Spleen (tissue), 11 donors: ENCODE measurements around the gene SMC1A. TPM values are rescaled to one million over a fixed set of nuclear protein-coding genes. Genes with fewer than 3 reads are reported as not detected.

Experiments
- DNase-seq: peaks from one replicate; pipeline ENCODE4 v3.0.0-alpha.2; 2020
- H3K27ac ChIP-seq, 8 donors: fragments of 200-600 bp; sonication (generic) in 7 of 8; 1 replicate in 4 of 8; 2 replicates in 4 of 8; pipeline versions ENCODE4 v1.5.0 to v1.8.0; 2016 to 2021; ENCODE audit warnings: inconsistent platforms in 4 of 8, mild to moderate bottlenecking in 4 of 8, moderate library complexity in 1 of 8
- H3K27me3 ChIP-seq, 7 donors: fragments of 200-600 bp; sonication (generic) in 6 of 7; replicated peaks in 1 of 7; 1 replicate in 4 of 7; 2 replicates in 3 of 7; pipeline versions ENCODE4 v1.5.0 to v1.8.0; 2016 to 2021; ENCODE audit warnings: inconsistent platforms in 3 of 7, mild to moderate bottlenecking in 1 of 7
- H3K36me3 ChIP-seq, 6 donors: fragments of 200-600 bp; sonication (generic) in 5 of 6; 1 replicate in 4 of 6; 2 replicates in 2 of 6; pipeline versions ENCODE4 v1.5.0 to v1.8.0; 2016 to 2021; ENCODE audit warnings: inconsistent platforms in 2 of 6
- H3K4me1 ChIP-seq, 6 donors: fragments of 200-600 bp; sonication (generic) in 5 of 6; 1 replicate in 3 of 6; 2 replicates in 3 of 6; pipeline versions ENCODE4 v1.5.0 to v1.8.0; 2016 to 2021; ENCODE audit warnings: inconsistent platforms in 3 of 6
- H3K4me3 ChIP-seq, 8 donors: fragments of 200-600 bp; sonication (generic) in 7 of 8; 1 replicate in 4 of 8; 2 replicates in 4 of 8; pipeline versions ENCODE4 v1.5.0 to v1.8.0; 2016 to 2021; ENCODE audit warnings: inconsistent platforms in 4 of 8, mild to moderate bottlenecking in 4 of 8, moderate library complexity in 2 of 8
- H3K9me3 ChIP-seq, 8 donors: fragments of 200-600 bp; sonication (generic) in 7 of 8; 1 replicate in 4 of 8; 2 replicates in 4 of 8; pipeline versions ENCODE4 v1.5.0 to v1.8.0; 2016 to 2021; ENCODE audit warnings: inconsistent platforms in 4 of 8
- CTCF ChIP-seq, 11 experiments: fragments of 200-600 bp in 7 of 11; fragments of 450-650 bp in 4 of 11; sonication (generic) in 4 of 11; IDR thresholded peaks in 8 of 11; conservative IDR thresholded peaks in 3 of 11; 1 replicate in 7 of 11; 2 replicates in 4 of 11; pipeline versions ENCODE4 v1.4.0 to v1.8.0; 2016 to 2021; ENCODE audit warnings: antibody characterized with exemption in 11 of 11, inconsistent platforms in 4 of 11, mild to moderate bottlenecking in 1 of 11
- POLR2A ChIP-seq, 3 donors: fragments of 450-650 bp; IDR thresholded peaks; one replicate each; pipeline ENCODE4 v1.5.1; 2017; ENCODE audit warnings: antibody characterized with exemption in 3 of 3, mild to moderate bottlenecking in 1 of 3
- POLR2AphosphoS5 ChIP-seq, 3 donors: sonication (generic); formaldehyde crosslinking; IDR thresholded peaks; one replicate each; pipeline ENCODE4 v1.5.1; 2017; ENCODE audit warnings: antibody characterized with exemption in 3 of 3
- WGBS, 5 donors: extraction: QIAGEN DNeasy Blood & Tissue Kit in 3 of 5; methylation state at CpG; one replicate each; pipeline versions ENCODE4 v1.1.5 to v1.1.7; 2013 to 2018; 5-methylcytosine and 5-hydroxymethylcytosine counted together
- intact Hi-C: fragments of 100-400 bp; cut with DNase I; formaldehyde crosslinking; loops from one replicate; pipeline ENCODE4 v1.15.0; 2023; ENCODE audit warnings: low total_unique reads
- polyA plus RNA-seq, 3 donors: library from polyadenylated mRNA; stranded (reverse); fragments of 200-250 nt; gene quantifications; one replicate each; pipeline ENCODE4 v1.2.1, GENCODE V29; 2013
- total RNA-seq, 7 donors: library from RNA; depleted of rRNA in 3 of 7; stranded (reverse); fragments of >200 nt in 3 of 7; fragmentation: NEBNext Ultra II Directional in 4 of 7; extraction: Animal tissue kit (Norgen Biotek cat#: 25700) in 4 of 7; gene quantifications; one replicate each; pipeline versions ENCODE4 v1.1.0 to v1.2.1, GENCODE V29; 2016 to 2021
- donor health status: healthy with polysubstance abuse.
- donor health status: DM: no; HTN: no; CAD: no; lungs with moderate emphysema.
- donor health status: DM: no; HTN: no; CAD: no.
- donor health status: Bipolar disorder and iron deficiency.
- donor health status: healthy.
- donor health status: DM: no; HTN: no; CAD: no.
- donor health status: DM: yes; HTN: yes; CAD: no.

The SMC1A gene
- total and polyA plus RNA-seq, 10 donors: 5.6 to 77.5 (median 60.1) TPM

- Histone ChIP-seq H3K36me3 (no peaks in the 10 kb centered on the region), H3K27ac (peak overlapping the region in 5 of 8 donors; percentile 65 to 81 (median 72)), H3K4me3 (peak overlapping the region in 1 of 8 donors; percentile 69), H3K9me3 (no peaks in the 10 kb centered on the region), H3K27me3 (peaks cover 0 to 31% (median 5%) of the 10 kb centered on the region in 7 donors), H3K4me1 (peaks cover 0 to 28% (median 12%) of the 10 kb centered on the region in 6 donors)
- whole genome bisulfite sequencing, 5 donors: 55 to 78% (median 78%) methylated on average over 3 to 5 of the region's 5 CpGs
- intact Hi-C loops: no loop called here
- DNase-seq: no peak
- TF ChIP-seq CTCF (IDR thresholded peaks at IDR 0.05 in 8 of 11, conservative IDR thresholded peaks at IDR 0.05 in 3 of 11) (no peak), POLR2A (IDR thresholded peaks at IDR 0.05) (no peak), POLR2AphosphoS5 (IDR thresholded peaks at IDR 0.05) (no peak)
Measured at GRCh38 chrX:53440101-53440500, 17.6 kb upstream of the SMC1A start.

DNA sequence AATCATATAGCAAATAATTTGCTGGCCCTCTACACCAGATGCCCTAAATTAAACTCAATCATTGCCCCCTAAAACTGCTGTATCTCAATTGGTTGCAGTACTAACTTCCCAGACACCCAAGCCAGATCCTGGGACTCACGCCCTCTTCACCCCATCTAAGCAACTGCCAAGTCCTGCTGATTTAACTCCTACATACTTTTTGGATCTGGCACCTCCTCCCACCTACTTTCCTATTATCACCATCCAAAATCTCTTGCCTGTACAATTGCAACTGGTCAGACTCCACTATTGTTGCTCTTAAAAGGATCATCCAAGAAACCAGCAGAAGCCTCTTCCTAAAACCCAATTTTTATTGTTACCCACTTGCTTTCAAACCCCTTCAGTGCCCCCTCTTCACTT is 16.4 kb upstream of the SMC1A start:
- peaks cover 0 to 31% (median 5%) of the 10 kb centered on the region in 7 donors for H3K27me3 ChIP-seq
- intact Hi-C loops: loop anchor here (5.0 kb wide), 1 partner anchor 122 kb away; no protein-coding TSS in a partner anchor
- 67 to 100% (median 82%) methylated on average over 1 of the region's 1 CpG for WGBS, 5 donors

GRCh38 chrX:53438174-53438831 is 15.8 kb upstream of the SMC1A start:
- Histone ChIP-seq H3K9me3 (no peaks in the 10 kb centered on the region), H3K4me1 (peaks cover 0 to 41% (median 23%) of the 10 kb centered on the region in 6 donors), H3K27ac (no peak overlapping the region), H3K36me3 (no peaks in the 10 kb centered on the region), H3K27me3 (peaks cover 0 to 31% (median 5%) of the 10 kb centered on the region in 7 donors), H3K4me3 (no peak overlapping the region)
- no peak for DNase-seq
- intact Hi-C loops: loop anchor here (5.0 kb wide), 1 partner anchor 121 kb away; no protein-coding TSS in a partner anchor
- 60 to 83% (median 67%) methylated on average over 5 of the region's 5 CpGs for WGBS, 5 donors
- TF ChIP-seq POLR2A (IDR thresholded peaks at IDR 0.05) (no peak), POLR2AphosphoS5 (IDR thresholded peaks at IDR 0.05) (no peak), CTCF (IDR thresholded peaks at IDR 0.05 in 8 of 11, conservative IDR thresholded peaks at IDR 0.05 in 3 of 11) (no peak)

More for the DNA sequence above, 16.4 kb upstream of the SMC1A start:
- Histone ChIP-seq H3K9me3 (no peaks in the 10 kb centered on the region), H3K36me3 (no peaks in the 10 kb centered on the region), H3K27ac (no peak overlapping the region), H3K4me1 (peaks cover 0 to 36% (median 18%) of the 10 kb centered on the region in 6 donors), H3K4me3 (no peak overlapping the region)
- TF ChIP-seq CTCF (IDR thresholded peaks at IDR 0.05 in 8 of 11, conservative IDR thresholded peaks at IDR 0.05 in 3 of 11) (no peak), POLR2A (IDR thresholded peaks at IDR 0.05) (no peak), POLR2AphosphoS5 (IDR thresholded peaks at IDR 0.05) (no peak)
- no peak for DNase-seq

GRCh38 chrX:53437206-53437605 is 14.8 kb upstream of the SMC1A start:
- no peak for TF ChIP-seq POLR2AphosphoS5 (IDR thresholded peaks at IDR 0.05)
- no peak for TF ChIP-seq POLR2A (IDR thresholded peaks at IDR 0.05)
- TF ChIP-seq CTCF (IDR thresholded peaks at IDR 0.05 in 8 of 11, conservative IDR thresholded peaks at IDR 0.05 in 3 of 11): no peak
- no peak for DNase-seq
- Histone ChIP-seq H3K27ac (no peak overlapping the region), H3K36me3 (peaks cover 0 to 6% (median 1%) of the 10 kb centered on the region in 6 donors), H3K4me3 (no peak overlapping the region), H3K9me3 (no peaks in the 10 kb centered on the region), H3K27me3 (peaks cover 0 to 31% (median 5%) of the 10 kb centered on the region in 7 donors), H3K4me1 (peaks cover 0 to 39% (median 25%) of the 10 kb centered on the region in 6 donors)
- WGBS, 5 donors: 39 to 72% (median 60%) methylated on average over 2 of the region's 2 CpGs
- intact Hi-C loops: loop anchor here (5.0 kb wide), 1 partner anchor 120 kb away; no protein-coding TSS in a partner anchor
